ENCODE results near the gene GRK5. TPM values are rescaled to one million over a fixed set of nuclear protein-coding genes. Genes with fewer than 3 reads are reported as not detected.

GRK5 gene
- total RNA-seq, 1 donor from 2014 or later: 68.7 TPM

DNA sequence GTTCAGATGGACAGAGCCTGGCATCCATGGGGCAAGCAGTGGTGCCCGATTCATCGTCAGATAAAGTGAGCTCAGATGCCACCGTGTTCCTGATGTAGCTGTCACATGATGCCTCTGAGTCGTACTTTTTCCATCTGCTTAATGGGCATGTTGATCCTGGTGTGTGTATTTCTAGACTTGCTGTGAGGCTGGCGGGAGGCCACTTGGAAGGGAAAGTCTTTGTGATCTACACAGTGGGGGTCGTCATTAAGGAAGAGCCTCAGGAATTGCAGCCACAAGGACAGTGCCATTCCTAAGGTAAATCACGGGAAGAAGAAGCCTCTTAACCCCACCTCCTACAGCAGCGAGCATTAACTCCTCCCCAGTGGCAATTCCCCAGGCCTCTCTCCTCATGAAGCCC is 272.2 kb downstream of the GRK5 start:
- no peak for TF ChIP-seq CTCF (IDR thresholded peaks at IDR 0.05)
- Histone ChIP-seq H3K4me3 (no peak overlapping the region), H3K36me3 (no peaks in the 10 kb centered on the region), H3K9me3 (no peaks in the 10 kb centered on the region), H3K4me1 (peaks cover 4% of the 10 kb centered on the region), H3K27me3 (ENCODE audit: low read depth) (peaks cover 13% of the 10 kb centered on the region), H3K27ac (no peak overlapping the region)
- intact Hi-C loops (cut with DNase I): no loop called here
- DNase-seq: no peak
- no peak for ATAC-seq

GRCh38 chr10:119480667-119481066 is 273.3 kb downstream of the GRK5 start:
- Histone ChIP-seq H3K9me3 (no peaks in the 10 kb centered on the region), H3K4me3 (no peak overlapping the region), H3K27me3 (ENCODE audit: low read depth) (peaks cover 13% of the 10 kb centered on the region), H3K4me1 (peaks cover 4% of the 10 kb centered on the region), H3K27ac (no peak overlapping the region), H3K36me3 (no peaks in the 10 kb centered on the region)
- no peak for TF ChIP-seq CTCF (IDR thresholded peaks at IDR 0.05)
- intact Hi-C loops (cut with DNase I): no loop called here
- no peak for DNase-seq
- ATAC-seq: no peak

DNA sequence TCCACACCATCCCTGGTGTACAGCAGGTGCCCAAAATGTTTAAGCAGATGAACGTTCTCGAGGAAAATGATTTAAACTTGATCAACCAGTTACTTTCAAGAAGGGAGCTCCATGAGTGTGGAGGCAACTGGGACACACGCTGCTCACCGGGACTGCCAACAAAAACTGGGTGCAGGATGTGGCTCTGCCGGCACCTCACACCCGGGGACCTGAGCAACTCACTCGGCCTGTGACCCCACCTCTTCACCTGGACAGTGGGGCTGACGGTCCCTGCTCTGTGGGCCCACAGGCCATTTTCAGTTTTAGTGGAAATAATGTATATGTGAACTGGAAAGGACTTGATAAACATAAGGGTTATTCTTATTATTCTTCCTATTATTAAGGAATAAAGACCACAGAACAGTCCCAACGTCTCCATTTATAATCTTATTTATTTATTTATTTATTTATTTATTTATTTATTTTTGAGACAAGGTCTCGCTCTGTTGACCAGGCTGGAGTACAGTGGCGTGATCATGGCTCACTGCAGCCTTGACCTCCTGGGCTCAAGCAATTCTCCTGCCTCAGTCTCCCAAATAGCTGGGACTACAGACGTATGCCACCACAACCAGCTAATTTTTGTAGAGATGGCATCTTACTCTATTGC is 274.5 kb downstream of the GRK5 start:
- no peak for ATAC-seq
- intact Hi-C loops (cut with DNase I): no loop called here

GRCh38 chr10:119483001-119483400 is 275.6 kb downstream of the GRK5 start:
- no peak for TF ChIP-seq CTCF (IDR thresholded peaks at IDR 0.05)
- Histone ChIP-seq H3K27me3 (ENCODE audit: low read depth) (peaks cover 8% of the 10 kb centered on the region), H3K4me3 (no peak overlapping the region), H3K4me1 (peaks cover 3% of the 10 kb centered on the region), H3K9me3 (no peaks in the 10 kb centered on the region), H3K36me3 (no peaks in the 10 kb centered on the region), H3K27ac (no peak overlapping the region)
- intact Hi-C loops (cut with DNase I): no loop called here
- ATAC-seq (no peak), DNase-seq (no peak)

More for the DNA sequence above, 274.5 kb downstream of the GRK5 start:
- no peak for TF ChIP-seq CTCF (IDR thresholded peaks at IDR 0.05)
- no peak overlapping the region for H3K27ac ChIP-seq
- no peaks in the 10 kb centered on the region for H3K36me3 ChIP-seq
- peaks cover 4% of the 10 kb centered on the region for H3K4me1 ChIP-seq
- H3K4me3 ChIP-seq: no peak overlapping the region
- H3K9me3 ChIP-seq: no peaks in the 10 kb centered on the region
- peaks cover 13% of the 10 kb centered on the region for H3K27me3 ChIP-seq (ENCODE audit: low read depth)
- DNase-seq: no peak

DNA sequence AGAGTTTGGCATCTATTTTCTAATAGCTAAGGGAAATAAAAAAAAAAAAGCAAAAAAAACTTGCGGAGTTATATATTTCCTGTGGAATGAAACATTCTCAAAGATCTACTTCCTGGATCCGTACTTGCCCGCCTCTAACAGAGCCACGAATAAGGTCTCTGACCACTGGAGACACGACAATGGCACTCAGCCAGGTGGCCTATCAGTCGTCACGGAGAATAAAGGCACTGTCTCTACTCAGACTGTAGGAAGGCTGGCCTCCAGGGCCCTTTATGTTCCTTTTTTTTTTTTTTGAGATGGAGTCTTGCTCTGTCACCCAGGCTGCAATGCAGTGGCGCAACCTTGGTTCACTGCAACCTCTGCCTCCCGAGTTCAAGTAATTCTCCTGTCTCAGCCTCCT is 276.5 kb downstream of the GRK5 start:
- no peak for ATAC-seq
- Histone ChIP-seq H3K27ac (no peak overlapping the region), H3K27me3 (ENCODE audit: low read depth) (peaks cover 8% of the 10 kb centered on the region), H3K9me3 (no peaks in the 10 kb centered on the region), H3K4me3 (no peak overlapping the region), H3K4me1 (no peaks in the 10 kb centered on the region), H3K36me3 (no peaks in the 10 kb centered on the region)
- TF ChIP-seq CTCF (IDR thresholded peaks at IDR 0.05): no peak
- intact Hi-C loops (cut with DNase I): no loop called here
- DNase-seq: no peak
